A673 (cell line): ENCODE results near the gene CETN3.

Experiments
- CTCF ChIP-seq: fragments of 300-800, 200-600 bp; sonication (generic); conservative IDR thresholded peaks from 2 replicates; pipeline ENCODE4 v1.5.1; 2017; ENCODE audit warnings: low read depth, mild to moderate bottlenecking, antibody characterized with exemption, low read length, moderate library complexity, mixed read lengths
- EZH2 ChIP-seq: fragments of 200-600 bp; sonication (generic); IDR thresholded peaks from 2 replicates; pipeline ENCODE4 v1.6.1; 2017; ENCODE audit warnings: borderline replicate concordance, low read depth, mild to moderate bottlenecking, mixed read lengths, antibody characterized with exemption, low read length; ENCODE audit not compliant: poor library complexity, severe bottlenecking

- no peak for TF ChIP-seq CTCF
- no peak for TF ChIP-seq EZH2
These were observed 52.9 kb downstream of the CETN3 start for GRCh38 chr5:90356622-90357021.
